HCT116 (cell line): ENCODE measurements around the gene TBATA. TPM values are rescaled to one million over a fixed set of nuclear protein-coding genes. Genes with fewer than 3 reads are reported as not detected.

Experiments used
- ATAC-seq: fragments of 200-7000 bp; cut with Tn5 transposase; 2 replicates; pipeline ENCODE4 v1.9.1; 2020; ENCODE audit warnings: mild to moderate bottlenecking, moderate library complexity
- BruUV-seq: library from RNA; stranded (reverse); fragments of 400-500 nt; replicated peaks from 2 replicates; lab custom pipeline; 2021; lab: Mats Ljungman, UMichigan
- CTCF ChIA-PET: fragments of 300-600 bp; sonication (Branson Sonifier 250); formaldehyde crosslinking; loops from one replicate; lab custom pipeline; 2021; ENCODE audit warnings: antibody characterized with exemption; lab: Charles Lee
- POLR2A ChIA-PET: fragments of 300-600, 350-600 bp; sonication (Branson Sonifier 250); formaldehyde crosslinking; loops from one replicate; lab custom pipeline; 2021; ENCODE audit warnings: antibody characterized with exemption; lab: Charles Lee
- RAD21 ChIA-PET, 2 experiments: fragments of 300-600 bp; sonication (Branson Sonifier 250); formaldehyde crosslinking; loops; one replicate each; lab custom pipeline; 2023; ENCODE audit warnings: low total read pairs in 2 of 2; ENCODE audit not compliant: uncharacterized antibody in 2 of 2, unreplicated experiment in 2 of 2, low non-redundant PET in 1 of 2; lab: Charles Lee
- DNase-seq: peaks from one replicate; pipeline ENCODE4 v3.0.0-alpha.2; 2010; ENCODE audit warnings: low read depth, low spot score
- H2AFZ ChIP-seq: fragments of 200-600 bp; shearing (Covaris generic), sonication (generic); 2 replicates; pipeline ENCODE4 v1.6.1; 2017; ENCODE audit warnings: low read depth, mixed run types, mixed read lengths, antibody characterized with exemption, low read length; ENCODE audit not compliant: poor library complexity, severe bottlenecking
- H3K27ac ChIP-seq: 2 replicates; pipeline ENCODE4 v1.5.1; 2012; ENCODE audit warnings: low read depth, low read length
- H3K27me3 ChIP-seq: fragments of 200-600 bp; sonication (generic); 2 replicates; pipeline ENCODE4 v1.6.1; 2016; ENCODE audit warnings: mixed run types, low read length, mixed read lengths; ENCODE audit not compliant: insufficient read depth
- H3K36me3 ChIP-seq, 2 experiments: fragments of 200-500 bp in 1 of 2; fragments of 200-600 bp in 1 of 2; sonication (Bioruptor generic) in 1 of 2; sonication (generic) in 1 of 2; 2 replicates each; pipeline versions ENCODE4 v1.5.1 to v1.6.1; 2014 to 2016; ENCODE audit warnings: low read length in 2 of 2, inconsistent platforms in 1 of 2, mixed read lengths in 1 of 2, mixed run types in 1 of 2; ENCODE audit not compliant: insufficient read depth in 2 of 2, control insufficient read depth in 1 of 2
- H3K4me1 ChIP-seq, 2 experiments: fragments of 200-600 bp in 1 of 2; sonication (generic) in 1 of 2; 2 replicates each; pipeline versions ENCODE4 v1.5.1 to v1.6.1; 2012 to 2017; ENCODE audit warnings: low read length in 2 of 2, inconsistent platforms in 1 of 2, mild to moderate bottlenecking in 1 of 2, mixed read lengths in 1 of 2, mixed run types in 1 of 2, moderate library complexity in 1 of 2; ENCODE audit not compliant: insufficient read depth in 2 of 2, control insufficient read depth in 1 of 2
- H3K4me2 ChIP-seq: fragments of 200-600 bp; sonication (generic); 2 replicates; pipeline ENCODE4 v1.6.1; 2017; ENCODE audit warnings: mixed run types, low read length, mixed read lengths
- H3K4me3 ChIP-seq, 2 experiments: fragments of 200-600 bp in 1 of 2; sonication (generic) in 1 of 2; replicated peaks in 1 of 2; 2 replicates each; pipeline ENCODE4 v1.5.1; 2011 to 2016; ENCODE audit warnings: low read length in 2 of 2, control low read depth in 1 of 2, low read depth in 1 of 2, mild to moderate bottlenecking in 1 of 2, mixed read lengths in 1 of 2, mixed run types in 1 of 2
- H3K79me2 ChIP-seq: fragments of 200-600 bp; sonication (generic); 2 replicates; pipeline ENCODE4 v1.6.1; 2017; ENCODE audit warnings: mild to moderate bottlenecking, mixed run types, low read length, moderate library complexity, mixed read lengths; ENCODE audit not compliant: insufficient read depth
- H3K9ac ChIP-seq: fragments of 200-600 bp; sonication (generic); 2 replicates; pipeline ENCODE4 v1.6.1; 2016; ENCODE audit warnings: low read length, mixed read lengths
- H3K9me2 ChIP-seq: fragments of 200-600 bp; sonication (generic), shearing (Covaris generic); 2 replicates; pipeline ENCODE4 v1.6.1; 2017; ENCODE audit warnings: mixed run types, mild to moderate bottlenecking, moderate library complexity; ENCODE audit not compliant: insufficient read depth
- H3K9me3 ChIP-seq, 2 experiments: fragments of 200-500 bp in 1 of 2; fragments of 200-600 bp in 1 of 2; sonication (Bioruptor generic) in 1 of 2; sonication (generic) in 1 of 2; 2 replicates each; pipeline ENCODE4 v1.6.1; 2014 to 2017; ENCODE audit warnings: low read length in 2 of 2, mixed read lengths in 2 of 2, inconsistent platforms in 1 of 2, low read depth in 1 of 2, mild to moderate bottlenecking in 1 of 2, mixed run types in 1 of 2, moderate library complexity in 1 of 2; ENCODE audit not compliant: control insufficient read depth in 1 of 2, insufficient read depth in 1 of 2
- H4K20me1 ChIP-seq: fragments of 200-600 bp; sonication (generic), shearing (Covaris generic); 2 replicates; pipeline ENCODE4 v1.6.1; 2017; ENCODE audit warnings: mixed run types, mild to moderate bottlenecking, moderate library complexity; ENCODE audit not compliant: insufficient read depth
- ATF3 ChIP-seq: IDR thresholded peaks from 2 replicates; pipeline ENCODE4 v1.6.1; 2012
- CBX3 ChIP-seq: IDR thresholded peaks from 2 replicates; pipeline ENCODE4 v1.6.1; 2012; ENCODE audit warnings: low read depth
- CTCF ChIP-seq, 3 experiments: fragments of 200-600 bp in 1 of 3; sonication (generic) in 1 of 3; IDR thresholded peaks in 2 of 3; conservative IDR thresholded peaks in 1 of 3; 2 replicates each; pipeline ENCODE4 v1.5.1; 2012 to 2017; ENCODE audit warnings: low read depth in 2 of 3, low read length in 2 of 3, antibody characterized with exemption in 1 of 3, borderline replicate concordance in 1 of 3, control low read depth in 1 of 3, mild to moderate bottlenecking in 1 of 3, mixed read lengths in 1 of 3, mixed run types in 1 of 3, moderate library complexity in 1 of 3; ENCODE audit not compliant: insufficient read depth in 1 of 3
- ELF1 ChIP-seq: IDR thresholded peaks from 2 replicates; pipeline ENCODE4 v1.6.1; 2012; ENCODE audit warnings: low read depth, borderline replicate concordance
- EZH2 ChIP-seq: fragments of 200-600 bp; sonication (generic); IDR thresholded peaks from 2 replicates; pipeline ENCODE4 v1.6.1; 2017; ENCODE audit warnings: antibody characterized with exemption, mixed run types
- EZH2phosphoT487 ChIP-seq: fragments of 200-600 bp; IDR thresholded peaks from 2 replicates; pipeline ENCODE4 v1.6.1; 2018; ENCODE audit warnings: antibody characterized with exemption, borderline replicate concordance
- FOSL1 ChIP-seq: IDR thresholded peaks from 2 replicates; pipeline ENCODE4 v1.6.1; 2012; ENCODE audit warnings: low read depth
- JUND ChIP-seq: IDR thresholded peaks from 2 replicates; pipeline ENCODE4 v1.6.1; 2012
- MAX ChIP-seq: IDR thresholded peaks from 2 replicates; pipeline ENCODE4 v1.6.1; 2012
- POLR2A ChIP-seq: IDR thresholded peaks from 2 replicates; pipeline ENCODE4 v1.7.0; 2011; ENCODE audit warnings: borderline replicate concordance; ENCODE audit not compliant: insufficient read depth, insufficient read length; ENCODE audit errors: extremely low read depth
- POLR2AphosphoS5 ChIP-seq: IDR thresholded peaks from 2 replicates; pipeline ENCODE4 v1.6.1; 2011; ENCODE audit warnings: mild to moderate bottlenecking, low read depth, low read length, moderate library complexity
- RAD21 ChIP-seq: IDR thresholded peaks from 2 replicates; pipeline ENCODE4 v1.6.1; 2012; ENCODE audit warnings: low read depth, mild to moderate bottlenecking
- REST ChIP-seq: IDR thresholded peaks from 2 replicates; pipeline ENCODE4 v1.6.1; 2012; ENCODE audit warnings: low read depth
- SP1 ChIP-seq: IDR thresholded peaks from 2 replicates; pipeline ENCODE4 v1.6.1; 2012; ENCODE audit warnings: low read depth
- SRF ChIP-seq: IDR thresholded peaks from 2 replicates; pipeline ENCODE4 v1.6.1; 2012; ENCODE audit warnings: low read depth
- TCF7L2 ChIP-seq: IDR thresholded peaks from 2 replicates; pipeline ENCODE4 v1.7.0; 2011; ENCODE audit warnings: borderline replicate concordance, inconsistent platforms; ENCODE audit not compliant: insufficient read depth, insufficient read length; ENCODE audit errors: extremely low read depth
- YY1 ChIP-seq: IDR thresholded peaks from 2 replicates; pipeline ENCODE4 v1.6.1; 2011; ENCODE audit warnings: low read length, low read depth, moderate library complexity, mild to moderate bottlenecking; ENCODE audit not compliant: insufficient replicate concordance; ENCODE audit errors: extremely low read depth
- ZBTB33 ChIP-seq: IDR thresholded peaks from 2 replicates; pipeline ENCODE4 v1.6.1; 2011; ENCODE audit warnings: mild to moderate bottlenecking, low read length, moderate library complexity; ENCODE audit not compliant: insufficient replicate concordance; ENCODE audit errors: extremely low read depth
- ZNF274 ChIP-seq: fragments of 200-500 bp; sonication (Bioruptor generic); IDR thresholded peaks from 2 replicates; pipeline ENCODE4 v1.6.1; 2014; ENCODE audit warnings: mild to moderate bottlenecking, low read depth, low read length, inconsistent platforms
- intact Hi-C: fragments of 100-400 bp; cut with micrococcal nuclease; formaldehyde crosslinking; loops from 2 replicates; pipeline ENCODE4 v1.10.0; 2022
- total RNA-seq: library from RNA; stranded (reverse); gene quantifications from one replicate; pipeline ENCODE4 v1.2.1, GENCODE V29; 2021; ENCODE audit not compliant: unreplicated experiment

TBATA gene
- total RNA-seq, 1 experiment from 2014 or later: not detected

- no peaks in the 10 kb centered on the region for H3K36me3 ChIP-seq
- TF ChIP-seq RAD21 (no peak), POLR2A (no peak), ZNF274 (no peak), CBX3 (no peak), SP1 (no peak), ZBTB33 (no peak), YY1 (no peak), JUND (no peak), CTCF (IDR thresholded peaks at IDR 0.05 in 2 of 3, conservative IDR thresholded peaks at IDR 0.05 in 1 of 3; ENCODE audit: borderline replicate concordance in 1 of 3, insufficient read depth in 1 of 3, low read depth in 2 of 3, low read length in 2 of 3) (no peak), MAX (no peak), EZH2 (no peak), EZH2phosphoT487 (no peak), REST (no peak), ATF3 (no peak), POLR2AphosphoS5 (no peak), ELF1 (no peak), SRF (no peak), TCF7L2 (no peak), FOSL1 (no peak)
- ChIA-PET RAD21 (no interaction called here), POLR2A (no interaction called here), CTCF (interaction anchor here (0.7 kb wide), 1 partner anchor 45 kb away, joined by 3 read pairs; no protein-coding TSS in a partner anchor)
- no peaks in the 10 kb centered on the region for H3K9me2 ChIP-seq
- no peak overlapping the region for H2AFZ ChIP-seq
- H3K4me1 ChIP-seq: no peaks in the 10 kb centered on the region; a peak in 1 of 4 replicates
- H3K27me3 ChIP-seq: no peaks in the 10 kb centered on the region
- H4K20me1 ChIP-seq: no peaks in the 10 kb centered on the region
- intact Hi-C loops: no loop called here
- ATAC-seq (no peak), DNase-seq (no peak)
- H3K27ac ChIP-seq: no peak overlapping the region
- no peaks in the 10 kb centered on the region for H3K9me3 ChIP-seq
- no peak overlapping the region for H3K4me2 ChIP-seq
- H3K79me2 ChIP-seq: no peaks in the 10 kb centered on the region
- H3K4me3 ChIP-seq: no peak overlapping the region
- no peak overlapping the region for H3K9ac ChIP-seq
- BruUV-seq: no TSS peak
These were observed 24.5 kb upstream of the TBATA start for GRCh38 chr10:70809726-70810125.
